Measurements from ENCODE around the gene ZZZ3. TPM values are rescaled to one million over a fixed set of nuclear protein-coding genes. Genes with fewer than 3 reads are reported as not detected.
A peak's percentile ranks its signal among the peaks of the same experiment; 100 is the strongest.
"Not testable (repeated sequence)": the region's sequence is repeated elsewhere in the genome, so short reads cannot be mapped to it uniquely, and the experiment has no call there.

Gene ZZZ3
- total RNA-seq, 1 experiment from 2014 or later: 25.4 TPM

DNA sequence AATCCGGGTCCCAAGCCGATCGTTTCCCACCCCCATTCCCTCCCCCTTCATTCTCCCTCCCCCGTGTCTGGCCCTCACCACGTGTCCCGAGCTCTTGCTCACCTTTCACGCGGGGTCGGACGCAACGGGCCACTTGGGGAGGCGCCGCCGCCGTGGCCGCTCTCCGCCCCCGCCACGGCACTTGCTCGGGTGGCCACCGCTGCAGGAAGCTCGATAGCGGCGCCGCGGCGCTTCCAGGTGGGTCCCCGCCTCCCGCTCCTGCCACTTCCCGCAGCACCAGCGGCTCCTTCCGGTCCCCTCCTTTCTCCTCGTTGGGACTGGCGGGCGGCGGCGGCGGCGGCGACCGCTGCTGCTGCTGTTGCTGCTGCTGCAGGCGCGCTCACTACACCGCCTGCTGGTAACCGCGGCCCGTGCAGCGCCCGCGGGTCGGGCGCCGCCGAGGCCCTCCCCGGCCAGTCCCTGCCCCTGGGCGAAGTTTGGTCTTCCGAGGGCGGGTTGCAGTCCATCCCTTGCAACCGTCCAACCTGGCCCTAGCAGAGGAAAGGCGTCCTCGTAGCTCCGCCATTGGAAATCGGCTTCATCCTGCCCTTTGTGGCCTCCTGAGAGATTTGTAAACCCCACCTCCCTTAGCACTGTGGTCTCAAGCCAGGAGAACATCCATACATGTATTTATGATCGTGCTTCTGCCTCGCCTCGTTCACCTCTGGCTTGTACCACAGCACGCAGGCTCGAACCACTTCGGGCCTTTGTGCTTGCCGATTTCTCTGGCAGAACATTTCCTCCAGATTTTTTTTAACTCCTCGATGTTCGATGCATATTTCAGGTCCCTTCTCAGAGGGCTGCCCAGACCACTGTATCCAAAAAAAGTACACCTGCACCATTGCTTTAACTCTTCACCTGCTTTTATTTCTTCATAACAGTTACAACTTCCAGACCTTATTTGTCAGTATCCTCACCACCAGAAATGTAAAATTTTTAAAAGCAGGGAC lies 996 bp upstream of the ZZZ3 start:
- intact Hi-C loops (cut with micrococcal nuclease; ENCODE audit: unreplicated experiment): loop anchor here (10.0 kb wide), 2 partner anchors 109 to 221 kb away; no protein-coding TSS in a partner anchor
- H3K9me3 Mint-ChIP-seq (ENCODE audit: unreplicated experiment): no peaks in the 10 kb centered on the region
- peak; percentile 91 to 92 for DNase-seq
- POLR2A ChIA-PET: interaction anchor here (0.6 kb wide), 1 partner anchor 96 kb away, joined by 3 read pairs; the partner anchor contains the start of gene MIGA1
- H3K36me3 Mint-ChIP-seq (ENCODE audit: insufficient read depth, unreplicated experiment): peaks cover 21% of the 10 kb centered on the region
- Histone ChIP-seq H3K4me1 (peaks cover 23% of the 10 kb centered on the region), H3K9me3 (no peaks in the 10 kb centered on the region), H3K4me3 (ENCODE audit: low read depth, low read length) (peak overlapping the region; percentile 87), H3K27me3 (replicated peaks; ENCODE audit: control insufficient read depth, insufficient read depth, low read length) (no peaks in the 10 kb centered on the region), H3K36me3 (ENCODE audit: control insufficient read depth, insufficient read depth, low read length) (no peaks in the 10 kb centered on the region)
- peaks cover 12% of the 10 kb centered on the region for H3K4me1 Mint-ChIP-seq (ENCODE audit: low read depth, unreplicated experiment)
- BruUV-seq (replicated peaks): TSS peak; percentile 89
- TF ChIP-seq, protein P1, sequence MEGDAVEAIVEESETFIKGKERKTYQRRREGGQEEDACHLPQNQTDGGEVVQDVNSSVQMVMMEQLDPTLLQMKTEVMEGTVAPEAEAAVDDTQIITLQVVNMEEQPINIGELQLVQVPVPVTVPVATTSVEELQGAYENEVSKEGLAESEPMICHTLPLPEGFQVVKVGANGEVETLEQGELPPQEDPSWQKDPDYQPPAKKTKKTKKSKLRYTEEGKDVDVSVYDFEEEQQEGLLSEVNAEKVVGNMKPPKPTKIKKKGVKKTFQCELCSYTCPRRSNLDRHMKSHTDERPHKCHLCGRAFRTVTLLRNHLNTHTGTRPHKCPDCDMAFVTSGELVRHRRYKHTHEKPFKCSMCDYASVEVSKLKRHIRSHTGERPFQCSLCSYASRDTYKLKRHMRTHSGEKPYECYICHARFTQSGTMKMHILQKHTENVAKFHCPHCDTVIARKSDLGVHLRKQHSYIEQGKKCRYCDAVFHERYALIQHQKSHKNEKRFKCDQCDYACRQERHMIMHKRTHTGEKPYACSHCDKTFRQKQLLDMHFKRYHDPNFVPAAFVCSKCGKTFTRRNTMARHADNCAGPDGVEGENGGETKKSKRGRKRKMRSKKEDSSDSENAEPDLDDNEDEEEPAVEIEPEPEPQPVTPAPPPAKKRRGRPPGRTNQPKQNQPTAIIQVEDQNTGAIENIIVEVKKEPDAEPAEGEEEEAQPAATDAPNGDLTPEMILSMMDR (IDR thresholded peaks at IDR 0.05; ENCODE audit: insufficient read depth in 1 of 2, low read depth in 1 of 2, low read length in 1 of 2, severe bottlenecking in 1 of 2, unreplicated experiment in 1 of 2): peak; percentile 45 to 66
- H3K27ac Mint-ChIP-seq (ENCODE audit: unreplicated experiment): peak overlapping the region; percentile 96
- H3K27me3 Mint-ChIP-seq (ENCODE audit: insufficient read depth, unreplicated experiment): no peaks in the 10 kb centered on the region
- peak overlapping the region; percentile 88 for H3K4me3 Mint-ChIP-seq (ENCODE audit: unreplicated experiment)
- CTCF ChIA-PET: interaction anchor here (0.5 to 1.2 kb wide), 4 partner anchors 33 to 1643 kb away, joined by 3 read pairs; no protein-coding TSS in a partner anchor

DNA sequence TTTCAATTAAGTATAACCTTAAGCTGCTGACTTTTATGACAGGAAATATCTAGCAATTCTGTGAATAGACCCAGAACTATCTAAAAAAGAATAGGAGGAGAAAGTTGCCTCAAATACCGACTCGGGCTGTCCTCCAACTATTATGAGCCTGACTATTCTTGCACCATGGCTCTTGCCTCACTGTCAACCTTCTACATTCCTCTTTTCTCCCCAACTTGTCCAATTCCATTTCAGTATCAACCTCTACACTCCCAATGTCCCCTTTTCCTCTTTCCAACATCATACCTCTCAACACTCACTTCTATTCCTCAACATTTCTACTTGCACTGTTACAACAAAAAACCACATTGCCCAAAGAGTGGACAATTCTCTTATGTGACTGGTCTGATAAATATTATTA lies 2.3 kb downstream of the ZZZ3 start:
- no peak overlapping the region for H3K27ac Mint-ChIP-seq (ENCODE audit: unreplicated experiment)
- Histone ChIP-seq H3K9me3 (no peaks in the 10 kb centered on the region), H3K4me1 (peaks cover 31% of the 10 kb centered on the region), H3K4me3 (ENCODE audit: low read depth, low read length) (no peak overlapping the region), H3K27me3 (replicated peaks; ENCODE audit: control insufficient read depth, insufficient read depth, low read length) (no peaks in the 10 kb centered on the region), H3K36me3 (ENCODE audit: control insufficient read depth, insufficient read depth, low read length) (no peaks in the 10 kb centered on the region)
- no peaks in the 10 kb centered on the region for H3K9me3 Mint-ChIP-seq (ENCODE audit: unreplicated experiment)
- intact Hi-C loops (cut with micrococcal nuclease; ENCODE audit: unreplicated experiment): loop anchor here (10.0 kb wide), 2 partner anchors 105 to 225 kb away; no protein-coding TSS in a partner anchor
- no peaks in the 10 kb centered on the region for H3K27me3 Mint-ChIP-seq (ENCODE audit: insufficient read depth, unreplicated experiment)
- ChIA-PET POLR2A (no interaction called here), CTCF (no interaction called here)
- DNase-seq: no peak
- peaks cover 21% of the 10 kb centered on the region for H3K36me3 Mint-ChIP-seq (ENCODE audit: insufficient read depth, unreplicated experiment)
- BruUV-seq (replicated peaks): no TSS peak
- TF ChIP-seq, protein P1 (IDR thresholded peaks at IDR 0.05; ENCODE audit: insufficient read depth in 1 of 2, low read depth in 1 of 2, low read length in 1 of 2, severe bottlenecking in 1 of 2, unreplicated experiment in 1 of 2): no peak
- H3K4me1 Mint-ChIP-seq (ENCODE audit: low read depth, unreplicated experiment): peaks cover 14% of the 10 kb centered on the region
- peak overlapping the region; percentile 27 for H3K4me3 Mint-ChIP-seq (ENCODE audit: unreplicated experiment)

DNA sequence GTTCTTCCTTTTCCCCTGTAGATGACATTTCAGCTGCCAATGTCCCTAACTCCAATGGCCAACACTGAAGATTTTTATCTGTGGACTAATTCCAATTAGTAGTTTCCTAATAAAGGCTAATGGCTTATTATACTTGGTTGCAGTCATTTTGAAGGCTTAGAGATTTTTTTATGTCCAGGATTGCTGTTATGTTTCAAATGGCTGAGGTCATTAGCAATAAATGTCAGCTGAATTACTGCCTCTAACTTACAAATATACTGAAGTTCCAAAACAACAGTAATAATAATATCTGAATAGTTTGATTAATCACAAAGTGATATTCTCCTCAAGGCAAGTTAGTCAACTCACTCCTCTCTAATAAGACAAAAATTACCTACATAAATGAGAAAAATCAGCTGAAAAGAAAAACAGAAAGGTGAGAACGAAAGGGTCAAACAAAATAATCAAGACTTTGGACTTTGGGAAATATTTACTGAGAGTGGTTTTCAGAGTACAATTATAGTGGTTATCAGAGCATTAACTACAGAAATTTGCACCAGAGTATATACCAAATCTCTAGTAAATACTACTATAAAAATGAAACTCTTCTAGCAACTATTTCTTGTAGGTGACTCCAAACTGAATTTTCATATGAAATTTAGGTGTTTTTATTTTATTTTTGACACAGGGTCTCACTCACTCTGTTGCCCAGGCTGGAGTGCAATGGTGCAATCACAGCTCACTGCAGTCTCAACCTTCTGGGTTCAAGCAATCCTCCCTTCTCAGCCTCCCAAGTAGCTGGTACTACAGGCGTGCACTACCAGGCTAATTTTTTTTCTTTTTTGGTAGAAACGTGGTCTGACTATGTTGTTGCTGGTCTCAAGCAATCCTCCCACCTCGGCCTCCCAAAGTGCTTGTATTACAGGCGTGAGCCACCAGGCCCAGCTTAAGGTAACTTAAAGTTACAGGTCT lies 3.5 kb downstream of the ZZZ3 start:
- Histone ChIP-seq H3K4me1 (peaks cover 34% of the 10 kb centered on the region), H3K9me3 (no peaks in the 10 kb centered on the region), H3K4me3 (ENCODE audit: low read depth, low read length) (no peak overlapping the region), H3K36me3 (ENCODE audit: control insufficient read depth, insufficient read depth, low read length) (no peaks in the 10 kb centered on the region), H3K27me3 (replicated peaks; ENCODE audit: control insufficient read depth, insufficient read depth, low read length) (no peaks in the 10 kb centered on the region)
- Mint-ChIP-seq H3K36me3 (ENCODE audit: insufficient read depth, unreplicated experiment) (peaks cover 20% of the 10 kb centered on the region), H3K27me3 (ENCODE audit: insufficient read depth, unreplicated experiment) (no peaks in the 10 kb centered on the region), H3K4me1 (ENCODE audit: low read depth, unreplicated experiment) (peaks cover 14% of the 10 kb centered on the region), H3K9me3 (ENCODE audit: unreplicated experiment) (no peaks in the 10 kb centered on the region), H3K27ac (ENCODE audit: unreplicated experiment) (no peak overlapping the region), H3K4me3 (ENCODE audit: unreplicated experiment) (peak overlapping the region; percentile 21)
- POLR2A ChIA-PET: no interaction called here
- DNase-seq: no peak
- TF ChIP-seq, protein P1 (IDR thresholded peaks at IDR 0.05; ENCODE audit: insufficient read depth in 1 of 2, low read depth in 1 of 2, low read length in 1 of 2, severe bottlenecking in 1 of 2, unreplicated experiment in 1 of 2): no peak
- intact Hi-C loops (cut with micrococcal nuclease; ENCODE audit: unreplicated experiment): no loop called here
- no TSS peak for BruUV-seq (replicated peaks)
- CTCF ChIA-PET: no interaction called here

- H3K36me3 ChIP-seq (ENCODE audit: control insufficient read depth, insufficient read depth, low read length); H3K4me3 ChIP-seq (ENCODE audit: low read depth, low read length); H3K4me3 Mint-ChIP-seq (ENCODE audit: unreplicated experiment); H3K27ac Mint-ChIP-seq (ENCODE audit: unreplicated experiment); H3K27me3 ChIP-seq (replicated peaks; ENCODE audit: control insufficient read depth, insufficient read depth, low read length); DNase-seq; BruUV-seq (replicated peaks); H3K4me1 Mint-ChIP-seq (ENCODE audit: low read depth, unreplicated experiment); CTCF ChIA-PET; H3K27me3 Mint-ChIP-seq (ENCODE audit: insufficient read depth, unreplicated experiment); H3K9me3 Mint-ChIP-seq (ENCODE audit: unreplicated experiment); H3K36me3 Mint-ChIP-seq (ENCODE audit: insufficient read depth, unreplicated experiment); POLR2A ChIA-PET; intact Hi-C loops (cut with micrococcal nuclease; ENCODE audit: unreplicated experiment); H3K9me3 ChIP-seq: not testable (repeated sequence)
- H3K4me1 ChIP-seq: peaks cover 29% of the 10 kb centered on the region
These were observed 7.7 kb downstream of the ZZZ3 start for GRCh38 chr1:77674807-77675206.
